ENCODE data around the gene S100A7.

GRCh38 chr1:153428073-153428638 is 32.3 kb downstream of the S100A7 start:
- TF ChIP-seq CTCF (IDR thresholded peaks at IDR 0.05) (no peak), POLR2A (IDR thresholded peaks at IDR 0.05) (no peak), POLR2AphosphoS5 (IDR thresholded peaks at IDR 0.05) (no peak)

Measured in suprapubic skin (tissue), 4 donors.